IPS-18c (cell line): ENCODE data around the gene MAP2K5.

ENCODE experiments used
- H3K4me3 ChIP-seq: 2 replicates; pipeline ENCODE4 v1.7.0; 2013; ENCODE audit warnings: low read depth, mild to moderate bottlenecking, low read length, moderate library complexity; ENCODE audit not compliant: insufficient read depth
- H3K9me3 ChIP-seq: one replicate; pipeline ENCODE4 v1.6.1; 2013; ENCODE audit warnings: mild to moderate bottlenecking, low read length, moderate library complexity; ENCODE audit not compliant: control insufficient read depth, insufficient read depth

MAP2K5 gene

DNA sequence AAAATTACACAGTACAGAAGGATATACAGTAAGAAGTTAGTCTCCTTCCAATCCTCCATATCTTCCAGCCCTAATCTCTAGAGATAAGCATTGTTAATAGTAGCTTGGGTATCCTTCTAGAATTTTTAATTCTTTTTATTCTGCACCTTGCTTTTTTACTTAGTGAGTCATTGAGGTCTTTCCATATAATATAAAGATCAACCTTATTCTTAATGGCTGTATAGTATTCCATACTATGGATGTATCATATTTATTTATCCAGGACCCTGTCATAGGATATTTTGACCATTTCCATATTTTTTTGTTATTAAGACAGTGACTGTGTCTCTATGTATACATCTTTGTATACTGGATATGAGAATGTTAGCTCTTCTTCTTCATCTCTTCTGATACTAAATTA lies 246.5 kb downstream of the MAP2K5 start:
- no peaks in the 10 kb centered on the region for H3K9me3 ChIP-seq
- H3K4me3 ChIP-seq, result no peak overlapping the region

DNA sequence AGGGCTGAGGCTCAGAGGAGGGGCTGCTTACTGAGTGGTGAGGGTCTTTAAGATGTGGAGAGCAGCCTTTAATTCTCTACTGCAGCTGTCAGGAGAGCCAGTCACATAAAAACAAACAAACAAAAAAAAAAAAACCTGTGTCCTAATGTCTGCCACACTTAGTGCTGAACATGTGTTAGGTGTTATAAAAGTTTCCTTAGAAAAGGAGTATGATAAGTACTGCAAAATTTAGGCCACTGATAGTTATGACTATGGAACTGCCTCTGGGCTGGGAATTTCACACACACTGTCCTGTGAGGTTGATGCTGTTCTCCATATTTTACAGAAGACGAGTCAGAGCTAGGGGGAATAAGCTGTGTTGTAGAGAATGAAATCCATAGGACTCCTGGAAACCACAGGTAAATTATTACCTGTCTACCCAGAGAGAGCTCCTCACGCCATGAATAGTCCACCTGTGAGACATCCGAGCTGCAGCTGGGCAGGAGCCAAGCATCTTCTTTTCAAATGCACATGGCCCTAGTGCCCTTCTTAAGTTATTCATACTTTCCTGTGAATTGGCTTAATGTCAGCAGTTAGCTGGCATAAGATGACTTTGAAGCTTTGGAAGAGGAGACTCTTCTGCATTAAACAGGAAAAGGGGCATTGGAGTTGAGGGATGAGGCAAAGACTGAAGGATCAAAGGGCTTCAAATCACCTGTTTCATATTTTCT lies 248.3 kb downstream of the MAP2K5 start:
- no peaks in the 10 kb centered on the region for H3K9me3 ChIP-seq
- no peak overlapping the region for H3K4me3 ChIP-seq

DNA sequence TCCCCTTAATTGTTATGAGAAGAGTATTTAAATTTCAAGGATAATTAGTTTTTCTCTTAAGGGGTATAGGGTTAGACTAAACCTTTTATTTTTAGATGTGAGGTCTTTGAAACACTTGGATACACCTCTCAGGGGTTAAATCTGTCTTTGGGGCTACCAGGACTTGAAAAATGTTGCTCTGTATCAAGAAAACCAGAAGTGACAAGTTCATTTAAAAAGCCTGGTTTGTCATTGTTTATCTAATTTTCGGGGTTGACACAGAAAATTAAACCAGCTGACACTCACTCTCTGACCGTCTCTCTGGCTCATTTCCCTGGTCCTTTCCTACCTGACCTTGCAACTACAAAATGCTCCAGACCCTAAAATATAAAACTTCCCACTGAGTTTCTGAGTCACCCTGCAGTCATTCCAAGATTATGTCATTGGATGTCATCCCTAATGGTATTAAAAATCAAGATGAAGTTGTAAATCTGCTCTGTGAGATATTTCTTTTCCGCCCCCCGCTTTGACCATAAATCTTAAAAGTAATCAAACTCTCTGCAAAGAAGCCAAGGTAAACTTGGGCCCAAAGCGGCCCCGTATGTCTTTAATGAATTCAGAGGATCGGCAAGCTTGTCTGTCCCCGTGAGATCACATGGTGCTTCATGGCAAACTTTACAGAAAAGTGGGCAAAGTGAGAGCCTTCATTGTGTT lies 249.9 kb downstream of the MAP2K5 start:
- Histone ChIP-seq H3K9me3 (no peaks in the 10 kb centered on the region), H3K4me3 (no peak overlapping the region)

DNA sequence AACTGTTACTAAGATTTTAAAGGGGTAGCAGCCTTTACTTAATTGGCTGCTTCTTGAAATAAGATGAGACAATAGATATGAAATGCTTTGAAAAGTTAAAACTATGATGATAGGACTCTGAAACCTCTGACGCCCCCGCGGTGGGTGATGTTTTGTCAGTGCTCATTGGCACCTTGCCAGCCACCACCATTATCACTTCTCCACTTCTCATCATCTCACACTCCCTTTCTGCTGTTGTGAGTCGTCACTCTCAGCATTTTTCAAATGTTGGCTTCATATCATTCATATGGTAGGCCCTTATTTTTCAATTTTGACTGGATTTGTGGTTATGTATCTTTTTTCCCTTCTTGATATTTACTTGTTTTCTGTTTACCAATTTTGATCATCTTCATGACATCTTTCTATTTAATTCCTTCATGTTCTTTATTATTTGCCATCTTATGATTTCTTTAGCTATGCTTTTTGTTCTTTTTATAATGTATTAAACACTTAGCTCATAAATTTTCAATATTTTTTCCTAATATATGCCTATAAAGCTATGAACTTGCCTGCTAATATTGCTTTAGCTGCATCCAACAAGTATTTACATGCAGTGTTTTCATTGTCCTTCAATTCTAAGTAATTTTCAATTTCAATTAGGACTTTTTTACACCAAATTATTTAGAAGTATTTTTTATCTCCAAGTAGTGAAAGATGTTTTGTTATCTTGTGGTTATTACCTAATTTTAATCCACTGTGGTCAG lies 252.5 kb downstream of the MAP2K5 start:
- Histone ChIP-seq H3K9me3 (no peaks in the 10 kb centered on the region), H3K4me3 (no peak overlapping the region)

DNA sequence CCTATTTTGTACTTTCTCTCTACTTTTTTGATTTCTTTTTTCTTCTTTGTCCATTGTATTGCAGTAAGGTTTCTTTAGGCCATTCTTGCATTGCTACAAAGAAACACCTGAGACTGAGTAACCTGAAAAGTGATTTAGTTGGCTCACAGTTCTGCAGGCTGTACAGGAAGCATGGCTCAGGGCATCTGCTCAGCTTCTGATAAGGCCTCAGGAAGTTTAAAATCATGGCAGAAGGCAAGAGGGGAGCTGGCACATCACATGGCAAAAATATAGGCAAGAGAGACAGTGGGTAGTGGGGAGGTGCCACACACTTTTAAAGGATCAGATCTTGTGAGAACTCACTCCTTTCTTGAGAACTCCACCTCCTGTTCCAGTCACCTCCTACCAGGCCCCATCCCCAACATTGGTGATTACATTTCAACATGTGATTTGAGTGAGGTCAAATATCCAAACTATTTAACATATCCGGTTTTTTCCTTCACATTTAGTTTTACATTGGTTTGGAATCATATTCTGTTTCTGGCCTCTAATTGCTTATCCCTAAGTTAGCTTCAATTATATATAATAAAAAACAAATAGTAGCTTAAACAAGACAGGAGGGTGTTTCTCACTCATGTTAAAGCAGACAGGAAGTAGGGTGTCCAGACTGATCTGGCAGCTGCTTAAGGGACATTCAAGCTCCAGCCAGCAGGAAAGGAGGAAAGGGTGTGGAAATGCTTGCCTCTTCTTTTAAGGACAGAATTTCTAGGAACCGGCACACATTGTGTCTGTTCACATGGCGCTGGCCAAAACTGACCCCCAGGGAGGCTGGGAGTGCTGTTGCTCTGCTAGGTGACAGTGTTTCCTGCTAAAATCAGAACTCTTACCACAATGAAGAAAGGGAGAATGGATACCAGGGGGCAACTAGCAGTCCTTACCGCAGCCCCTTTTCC lies 254.0 kb downstream of the MAP2K5 start:
- Histone ChIP-seq H3K9me3 (no peaks in the 10 kb centered on the region), H3K4me3 (no peak overlapping the region)

DNA sequence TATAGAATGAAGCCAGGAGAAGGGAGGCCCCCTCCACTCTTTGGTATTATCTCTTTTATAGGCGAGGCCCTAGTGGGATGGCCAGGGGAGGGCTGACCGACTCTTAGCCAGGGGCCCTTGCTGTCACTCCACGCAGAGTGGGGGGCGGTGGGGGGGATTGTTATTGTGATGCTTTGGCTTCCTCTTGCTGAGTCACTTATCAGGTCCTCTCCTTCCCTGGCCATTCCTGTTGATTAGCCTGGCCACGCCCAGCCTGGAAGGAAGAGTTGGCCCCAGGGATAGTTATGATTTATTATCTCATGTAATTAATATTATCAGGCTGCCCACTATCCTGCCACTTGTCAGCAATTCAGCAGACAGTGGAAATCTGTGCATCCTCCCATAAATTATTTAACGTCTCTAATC lies 257.3 kb downstream of the MAP2K5 start:
- Histone ChIP-seq H3K9me3 (no peaks in the 10 kb centered on the region), H3K4me3 (no peak overlapping the region)

DNA sequence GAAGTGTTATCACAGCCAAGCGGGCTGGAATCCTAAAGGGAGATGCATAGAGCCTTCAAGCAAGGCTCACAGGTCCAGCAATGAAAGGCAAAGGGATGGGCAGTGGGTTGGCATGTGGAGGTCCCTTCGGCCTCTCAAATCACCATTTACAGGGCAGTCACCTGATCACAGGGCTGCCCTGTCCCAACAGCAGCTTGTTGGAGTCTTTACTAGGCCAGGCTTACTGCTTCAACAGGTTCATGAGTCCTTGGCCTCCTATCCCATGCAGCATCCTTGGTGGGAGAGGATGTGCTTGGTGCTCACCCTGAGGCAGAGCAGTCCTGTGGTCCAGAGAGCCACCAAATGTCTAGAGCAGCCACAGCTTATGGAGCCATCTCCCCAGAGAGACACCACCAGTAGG lies 258.6 kb downstream of the MAP2K5 start:
- H3K9me3 ChIP-seq, result no peaks in the 10 kb centered on the region
- no peak overlapping the region for H3K4me3 ChIP-seq

DNA sequence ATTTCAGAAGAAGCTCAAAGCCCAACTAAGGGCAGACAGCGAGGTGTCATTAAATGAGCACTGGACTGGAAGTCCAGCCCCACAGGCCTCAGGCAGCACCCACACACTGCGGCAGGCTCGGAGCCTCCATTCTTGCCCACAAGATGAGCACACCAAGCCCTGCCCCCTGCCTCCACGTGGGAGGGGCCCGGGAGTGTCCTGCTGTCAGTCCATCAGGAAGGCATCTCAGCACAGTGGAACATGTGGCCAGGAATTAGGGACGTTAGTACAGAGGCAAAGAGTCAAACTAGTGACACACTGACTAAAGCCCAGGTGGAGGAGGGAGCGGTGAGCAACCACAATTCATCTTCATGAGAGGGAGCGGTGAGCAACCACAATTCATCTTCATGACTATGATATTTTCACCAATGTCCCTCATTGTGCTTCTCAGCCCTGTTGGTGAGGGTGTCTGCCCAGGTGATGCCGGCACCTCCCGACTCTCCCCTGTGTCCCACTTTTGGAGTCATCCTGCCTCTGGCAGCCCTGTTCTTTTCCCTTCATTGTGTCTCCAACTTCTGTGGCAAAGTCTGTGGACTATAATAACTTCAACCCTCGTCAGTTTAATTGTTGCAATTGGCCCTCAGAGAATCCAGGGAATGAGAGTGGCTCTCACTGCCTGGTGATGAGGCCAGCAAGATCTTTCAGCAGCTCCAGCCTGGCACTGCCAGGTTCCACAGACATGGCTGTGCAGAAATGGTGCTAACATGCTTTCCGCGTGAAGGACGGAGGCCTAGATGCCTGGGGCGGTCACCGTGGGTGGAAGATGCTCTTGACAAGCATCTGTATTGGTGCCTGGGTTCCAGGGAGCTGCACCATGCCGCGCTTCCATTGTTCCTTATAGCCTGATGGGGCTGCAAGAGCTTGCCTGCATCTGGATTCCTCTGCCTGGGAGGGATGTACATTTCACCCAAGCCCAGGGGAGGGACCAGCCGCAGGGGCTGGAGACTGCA lies 259.7 kb downstream of the MAP2K5 start:
- no peaks in the 10 kb centered on the region for H3K9me3 ChIP-seq
- no peak overlapping the region for H3K4me3 ChIP-seq

DNA sequence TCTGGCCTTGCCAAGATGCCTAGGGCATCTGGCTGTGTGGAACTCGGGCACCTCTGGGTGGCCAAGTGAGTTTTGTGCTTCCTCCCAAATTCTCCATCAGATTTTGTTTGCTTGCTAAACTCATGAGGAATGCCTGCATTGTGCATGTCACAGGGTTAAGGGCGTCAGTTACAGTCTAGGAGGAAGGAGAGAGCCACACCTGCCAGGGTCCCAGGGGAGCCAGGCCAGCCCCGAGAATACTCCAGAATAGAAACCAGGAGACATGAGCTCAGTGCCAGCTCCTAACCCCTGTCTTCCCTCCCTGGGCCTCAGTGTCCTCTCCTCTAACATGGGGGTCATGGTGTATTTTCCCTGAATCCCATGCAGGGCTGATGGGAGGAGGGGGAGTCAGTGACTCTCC lies 260.8 kb downstream of the MAP2K5 start:
- Histone ChIP-seq H3K4me3 (no peak overlapping the region), H3K9me3 (no peaks in the 10 kb centered on the region)

DNA sequence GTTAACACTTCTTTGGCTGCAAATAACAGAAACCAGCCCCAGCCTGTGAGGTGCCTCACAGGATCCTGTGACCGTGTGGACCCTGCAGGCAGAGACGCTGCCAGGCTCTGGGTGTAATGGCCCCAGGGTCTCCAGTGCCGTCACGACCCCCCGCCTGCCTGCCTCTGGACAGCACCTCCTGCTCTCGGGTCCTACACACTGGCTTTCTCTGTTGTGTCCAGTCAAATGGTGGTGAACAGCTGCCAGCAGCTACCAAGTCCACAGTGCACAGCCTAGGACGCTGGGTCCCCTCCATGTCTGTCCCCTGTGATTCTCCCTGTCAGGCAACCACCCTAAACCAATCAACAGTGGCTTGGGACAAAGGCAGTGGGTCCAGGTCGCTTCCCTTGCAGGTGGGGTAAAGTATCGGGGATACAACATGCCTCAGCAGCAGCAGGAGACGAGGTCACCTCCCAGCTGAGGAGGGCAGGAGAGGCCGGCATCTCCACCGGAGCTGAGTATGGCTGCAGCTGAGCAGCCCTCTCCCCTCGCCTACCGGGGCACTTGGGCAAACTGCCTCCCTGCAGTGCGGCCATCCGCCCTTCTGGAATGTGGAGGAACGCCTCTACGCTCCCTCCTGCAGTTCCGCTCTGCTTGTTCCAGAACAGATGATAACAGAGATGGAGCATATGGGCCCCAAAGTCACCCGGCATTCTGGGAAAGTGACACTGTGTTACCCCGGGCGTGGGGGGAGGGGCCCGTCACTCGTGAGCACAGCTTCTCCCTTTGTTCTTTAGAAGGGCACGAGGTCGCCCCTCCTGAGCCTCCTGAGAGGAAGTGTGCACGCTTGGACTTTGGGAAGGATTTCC lies 261.7 kb downstream of the MAP2K5 start:
- no peak overlapping the region for H3K4me3 ChIP-seq
- H3K9me3 ChIP-seq, result no peaks in the 10 kb centered on the region

DNA sequence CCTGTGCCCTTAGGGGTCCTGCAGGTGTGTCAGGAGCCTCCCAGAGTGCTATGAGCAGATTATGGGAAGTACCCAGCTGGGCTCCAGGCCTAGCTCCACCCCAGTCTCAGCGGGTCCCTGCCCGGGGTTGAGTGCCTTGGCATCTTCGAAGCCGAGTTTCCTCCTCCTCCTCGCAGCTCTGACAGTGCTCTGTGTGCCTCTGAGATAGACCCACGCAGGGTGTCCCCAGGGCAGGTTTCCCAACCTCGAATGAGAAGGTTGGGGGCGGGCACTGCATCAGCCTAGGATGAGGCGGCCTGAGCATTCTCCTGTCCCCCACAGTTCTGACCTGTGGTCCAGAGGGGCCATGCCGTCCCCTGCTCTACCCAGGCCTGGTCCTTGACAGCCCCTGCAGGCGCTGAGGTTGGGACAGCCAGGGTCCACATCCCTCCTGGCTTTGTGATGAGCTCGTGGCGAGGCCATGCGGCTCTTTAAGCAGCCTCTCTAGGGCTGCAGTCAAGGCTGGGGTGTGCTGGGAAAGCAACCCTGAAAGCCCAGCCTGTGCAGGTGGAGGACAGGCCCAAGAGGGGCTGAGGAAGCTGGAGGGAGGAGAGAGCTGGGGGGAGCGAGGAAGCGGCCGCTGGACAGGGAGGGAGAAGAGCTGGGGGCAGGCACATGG lies 262.6 kb downstream of the MAP2K5 start:
- no peaks in the 10 kb centered on the region for H3K9me3 ChIP-seq
- no peak overlapping the region for H3K4me3 ChIP-seq

DNA sequence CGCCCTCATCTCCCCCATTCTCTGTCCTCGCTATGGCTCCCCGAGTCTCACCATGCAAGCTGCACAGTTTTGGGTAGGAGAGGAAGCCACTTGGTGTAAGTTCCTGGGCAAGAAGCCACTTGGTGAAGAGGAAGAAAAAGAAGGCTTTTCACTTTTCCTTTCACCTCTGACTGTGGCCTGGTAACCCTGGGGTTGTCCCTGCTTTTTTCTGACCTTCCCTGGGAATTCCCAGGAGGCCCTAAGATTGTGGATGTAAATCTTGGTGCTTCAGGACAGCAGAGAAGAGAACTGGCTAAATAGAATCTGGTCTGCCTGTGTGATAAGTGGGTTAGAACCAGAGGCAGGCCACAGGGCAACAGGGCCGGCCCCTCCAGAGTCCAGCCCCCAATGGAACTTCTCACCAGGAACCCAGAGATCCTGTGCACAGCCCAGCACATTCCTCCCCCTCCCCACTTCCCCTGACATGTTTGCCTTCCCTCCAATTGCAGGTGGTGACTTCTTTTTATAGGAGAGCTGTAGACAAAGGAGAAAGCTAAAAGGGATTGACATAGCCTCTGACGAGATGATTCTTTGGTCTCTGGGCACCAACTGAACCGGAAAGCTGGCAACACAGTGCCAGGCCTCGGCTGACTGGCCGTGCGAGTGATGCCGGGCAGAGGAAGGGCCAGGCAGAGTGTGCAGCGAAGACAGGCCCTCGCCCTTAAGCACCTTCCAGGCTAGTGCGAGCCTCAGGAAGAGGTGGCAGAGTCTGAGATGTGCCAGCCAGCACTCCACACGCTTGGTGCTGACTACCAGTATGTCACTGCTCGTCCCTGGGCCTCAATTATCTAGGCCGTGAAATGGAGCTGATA lies 263.4 kb downstream of the MAP2K5 start:
- Histone ChIP-seq H3K4me3 (no peak overlapping the region), H3K9me3 (no peaks in the 10 kb centered on the region)

DNA sequence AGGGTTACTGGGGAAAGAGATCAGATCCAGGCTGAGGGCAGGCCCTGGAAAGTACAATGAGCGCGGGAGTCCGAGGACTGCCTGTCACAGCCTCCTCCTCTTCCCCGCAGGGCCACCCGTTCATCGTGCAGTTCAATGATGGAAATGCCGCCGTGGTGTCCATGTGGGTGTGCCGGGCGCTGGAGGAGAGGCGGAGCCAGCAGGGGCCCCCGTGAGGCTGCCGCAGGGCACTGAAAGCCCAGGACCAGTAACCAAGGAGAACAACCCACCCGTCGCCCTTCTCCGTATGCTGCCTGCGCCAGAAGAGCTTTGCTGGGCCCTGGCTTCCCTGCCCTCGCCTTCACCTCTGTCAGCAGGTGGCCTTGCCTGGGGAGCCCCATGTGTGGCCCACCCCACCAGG lies 264.0 kb downstream of the MAP2K5 start:
- Histone ChIP-seq H3K4me3 (no peak overlapping the region), H3K9me3 (no peaks in the 10 kb centered on the region)

DNA sequence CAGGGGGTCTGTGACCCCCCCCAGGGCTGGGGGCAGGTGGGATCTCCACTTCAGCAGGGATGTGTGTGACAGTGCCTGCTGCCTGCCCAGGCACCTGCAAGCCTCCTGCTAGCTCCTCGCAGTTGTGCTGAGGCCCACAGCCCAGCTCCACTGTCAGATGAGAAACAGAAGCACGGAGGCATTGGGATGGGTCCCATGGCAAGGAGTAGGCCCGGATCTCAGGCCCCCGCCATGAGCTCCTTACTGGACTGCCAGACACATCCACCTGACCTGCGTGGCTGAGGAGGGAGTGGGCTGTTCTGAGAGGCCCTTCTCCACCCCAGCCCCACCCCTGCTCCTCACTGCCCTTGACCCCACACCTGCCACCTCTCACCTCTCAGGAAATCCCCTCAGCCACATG lies 264.6 kb downstream of the MAP2K5 start:
- H3K9me3 ChIP-seq, result no peaks in the 10 kb centered on the region
- H3K4me3 ChIP-seq, result no peak overlapping the region
